Kidney (tissue), 14 donors: ENCODE measurements around the gene SPTB. TPM values are rescaled to one million over a fixed set of nuclear protein-coding genes. Genes with fewer than 3 reads are reported as not detected.

Experiments used
- DNase-seq, 5 donors: peaks; one replicate each; pipeline ENCODE4 v3.0.0-alpha.2; 2013 to 2020
- FAIRE-seq: peaks from 2 replicates; lab custom pipeline; 2012; peaks lifted over from hg19 to GRCh38; lab: Jason Lieb, UNC
- H3K27ac ChIP-seq, 2 donors: one replicate each; pipeline ENCODE4 v1.7.0; 2013; ENCODE audit warnings: low read depth in 2 of 2, low read length in 2 of 2, inconsistent platforms in 1 of 2
- H3K27me3 ChIP-seq: one replicate; pipeline ENCODE4 v1.7.1; 2013; ENCODE audit warnings: low read length, inconsistent platforms; ENCODE audit not compliant: control insufficient read depth, insufficient read depth
- H3K36me3 ChIP-seq, 3 donors: one replicate each; pipeline versions ENCODE4 v1.7.0 to v1.7.1; 2013; ENCODE audit warnings: low read length in 3 of 3, control low read depth in 1 of 3, inconsistent platforms in 1 of 3; ENCODE audit not compliant: insufficient read depth in 3 of 3, control insufficient read depth in 2 of 3
- H3K4me1 ChIP-seq, 3 donors: one replicate each; pipeline versions ENCODE4 v1.7.0 to v1.7.1; 2013; ENCODE audit warnings: low read length in 3 of 3, inconsistent platforms in 1 of 3, low read depth in 1 of 3; ENCODE audit not compliant: control insufficient read depth in 2 of 3, insufficient read depth in 2 of 3
- H3K4me3 ChIP-seq, 3 donors: one replicate each; pipeline versions ENCODE4 v1.7.0 to v1.8.1; 2013; ENCODE audit warnings: low read length in 3 of 3, control low read depth in 1 of 3, inconsistent platforms in 1 of 3
- H3K9ac ChIP-seq, 3 donors: one replicate each; pipeline versions ENCODE4 v1.7.0 to v1.7.1; 2013; ENCODE audit warnings: low read length in 3 of 3, control low read depth in 1 of 3, inconsistent platforms in 1 of 3
- H3K9me3 ChIP-seq, 3 donors: one replicate each; pipeline versions ENCODE4 v1.7.0 to v1.7.1; 2013; ENCODE audit warnings: low read length in 3 of 3, control low read depth in 1 of 3, inconsistent platforms in 1 of 3; ENCODE audit not compliant: control insufficient read depth in 2 of 3, insufficient read depth in 1 of 3
- CTCF ChIP-seq: IDR thresholded peaks from 3 replicates; pipeline ENCODE4 v1.5.1; 2012; ENCODE audit warnings: mild to moderate bottlenecking, moderate library complexity, borderline replicate concordance; ENCODE audit not compliant: insufficient read depth; ENCODE audit errors: extremely low read depth
- intact Hi-C: fragments of 100-400 bp; cut with DNase I; formaldehyde crosslinking; loops from one replicate; pipeline ENCODE4 v1.11.1; 2022
- polyA plus RNA-seq: library from polyadenylated mRNA; stranded (reverse); fragments of 350-450 nt; fragmentation: Illumina TruSeq; extraction: RNeasy Lipid Tissue Mini Kit (QIAGEN cat#74804); gene quantifications from one replicate; pipeline ENCODE4 v1.2.3, GENCODE V29; 2014; ENCODE audit warnings: low read depth, low replicate concordance; ENCODE audit not compliant: insufficient read depth
- total RNA-seq: library from RNA; stranded (reverse); fragmentation: NEBNext Ultra II Directional; extraction: Animal tissue kit (Norgen Biotek cat#: 25700); gene quantifications from one replicate; pipeline ENCODE4 v1.2.1, GENCODE V29; 2021
- donor health status: control.
- donor health status: control.
- donor health status: control.
- donor health status: control.
- donor health status: control.
- donor health status: DM: yes; HTN: yes; CAD: no.
- donor health status: Normal renal cell carcinoma (clear cell type).

The SPTB gene
- total and polyA plus RNA-seq, 2 donors from 2014 or later, result 1.7 to 2.2 TPM

- no peak for TF ChIP-seq CTCF
- FAIRE-seq (no peak), DNase-seq (peak in 2 of 5 donors; percentile 23 to 78)
- Histone ChIP-seq H3K4me3 (no peak overlapping the region), H3K9ac (no peak overlapping the region), H3K4me1 (peaks cover 0 to 34% (median 32%) of the 10 kb centered on the region in 3 donors), H3K27me3 (no peaks in the 10 kb centered on the region), H3K27ac (no peak overlapping the region), H3K9me3 (no peaks in the 10 kb centered on the region), H3K36me3 (peaks cover 8 to 46% (median 32%) of the 10 kb centered on the region in 3 donors)
- intact Hi-C loops, result no loop called here
These were observed 152.1 kb downstream of the SPTB start for GRCh38 chr14:64727551-64728071.

GRCh38 chr14:64726585-64726890, 153.2 kb downstream of the SPTB start:
- DNase-seq, result peak in 2 of 5 donors; percentile 33 to 90

GRCh38 chr14:64725879-64726584, 153.7 kb downstream of the SPTB start:
- Histone ChIP-seq H3K27me3 (no peaks in the 10 kb centered on the region), H3K36me3 (peaks cover 4 to 30% (median 23%) of the 10 kb centered on the region in 3 donors), H3K4me1 (peaks cover 3 to 47% (median 45%) of the 10 kb centered on the region in 3 donors), H3K9me3 (no peaks in the 10 kb centered on the region), H3K4me3 (no peak overlapping the region), H3K27ac (peak overlapping the region; percentile 29 to 60), H3K9ac (peak overlapping the region in 1 of 3 donors; percentile 51)
- TF ChIP-seq CTCF, result no peak
- intact Hi-C loops, result no loop called here
- peak in 1 of 5 donors; percentile 15 for DNase-seq
- FAIRE-seq, result no peak

More at GRCh38 chr14:64726585-64726890, 153.2 kb downstream of the SPTB start:
- Histone ChIP-seq H3K9ac (no peak overlapping the region), H3K36me3 (peaks cover 4 to 35% (median 26%) of the 10 kb centered on the region in 3 donors), H3K9me3 (no peaks in the 10 kb centered on the region), H3K27me3 (no peaks in the 10 kb centered on the region), H3K4me3 (no peak overlapping the region), H3K4me1 (peaks cover 0 to 42% (median 40%) of the 10 kb centered on the region in 3 donors), H3K27ac (peak overlapping the region; percentile 29 to 60)
- TF ChIP-seq CTCF, result no peak
- FAIRE-seq, result no peak
- intact Hi-C loops, result no loop called here
